HepG2 (cell line): ENCODE results near the gene RHBDL3.

Experiments used
- PHB2 ChIP-seq: fragments of 450-650 bp; IDR thresholded peaks from 2 replicates; pipeline ENCODE4 v1.6.1; 2018; ENCODE audit not compliant: partially characterized antibody
- POLR2A ChIP-seq, 2 experiments: IDR thresholded peaks; 2 replicates each; pipeline ENCODE4 v1.6.1; 2011; ENCODE audit warnings: low read depth in 2 of 2, low read length in 2 of 2, mild to moderate bottlenecking in 1 of 2, moderate library complexity in 1 of 2; ENCODE audit not compliant: insufficient read depth in 1 of 2
- ZNF24 ChIP-seq: fragments of 450-650 bp; IDR thresholded peaks from 2 replicates; pipeline ENCODE4 v1.6.1; 2017; ENCODE audit warnings: antibody characterized with exemption, mild to moderate bottlenecking
- TF ChIP-seq, protein P1 (sequence below): sonication (generic); formaldehyde crosslinking; IDR thresholded peaks from 2 replicates; pipeline ENCODE4 v1.8.1; 2023; ENCODE audit warnings: mild to moderate bottlenecking, moderate library complexity, missing genetic modification reagents

- TF ChIP-seq PHB2: no peak
- TF ChIP-seq ZNF24: no peak
- TF ChIP-seq, protein P1, sequence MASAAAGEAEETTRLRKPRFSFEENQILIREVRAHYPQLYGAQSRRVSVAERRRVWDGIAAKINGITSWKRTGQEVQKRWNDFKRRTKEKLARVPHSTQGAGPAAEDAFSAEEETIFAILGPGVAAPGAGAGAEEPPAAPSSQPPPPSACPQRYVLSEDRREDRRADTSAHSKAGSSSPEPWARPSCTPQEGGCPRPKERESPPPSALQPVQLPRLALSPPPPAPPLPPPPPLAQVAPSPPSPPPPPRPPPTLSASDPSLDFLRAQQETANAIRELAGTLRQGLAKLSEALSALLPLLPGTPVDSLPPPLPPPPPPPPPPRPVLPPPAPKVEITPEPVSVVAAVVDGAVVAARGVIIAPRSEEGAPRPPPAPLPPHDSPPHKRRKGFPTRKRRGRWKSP: no peak
- no peak for TF ChIP-seq POLR2A (IDR thresholded peaks at IDR 0.05; ENCODE audit: insufficient read depth in 1 of 2, low read depth in 2 of 2, low read length in 2 of 2)
Measured at GRCh38 chr17:32297424-32297823, 31.8 kb downstream of the RHBDL3 start.
